GM21717 (cell line): ENCODE results near the gene UCK2.

Experiments used
- ATAC-seq: cut with Tn5 transposase; IDR thresholded peaks from one replicate; pipeline ENCODE4 v1.9.1; 2021; ENCODE audit warnings: mild to moderate bottlenecking, moderate library complexity; ENCODE audit not compliant: unreplicated experiment

The UCK2 gene

DNA sequence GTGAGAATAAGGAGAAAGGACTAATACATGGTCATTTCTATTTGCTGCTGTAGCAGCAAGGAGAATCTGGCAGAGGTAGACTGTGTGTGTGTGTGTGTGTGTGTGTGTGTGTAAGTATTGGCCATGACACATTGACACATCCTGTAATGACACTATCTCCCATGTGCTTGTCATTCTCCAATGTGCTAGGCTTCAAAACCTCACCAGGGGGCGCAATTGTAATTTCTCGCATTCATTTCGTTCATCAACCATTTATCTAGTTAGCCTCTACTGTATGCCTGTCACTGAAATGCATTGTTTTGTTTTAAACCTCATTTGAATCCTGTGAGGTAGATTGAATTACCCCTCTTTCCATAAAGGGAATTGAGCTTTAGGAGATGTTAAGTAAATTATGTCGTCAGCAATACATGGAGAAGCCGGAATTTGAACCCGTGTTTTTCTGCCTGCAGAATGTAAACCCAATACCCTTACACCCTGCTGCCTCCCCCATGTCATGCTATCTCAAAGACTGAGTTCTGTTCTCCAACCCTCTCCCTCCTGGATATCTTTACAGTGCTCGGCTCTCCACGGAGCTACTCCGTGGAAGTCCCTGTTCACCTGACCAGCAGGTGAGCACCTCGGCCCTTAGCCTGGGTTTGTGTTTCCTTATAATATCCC is 100.8 kb downstream of the UCK2 start:
- ATAC-seq, result peak; percentile 46

DNA sequence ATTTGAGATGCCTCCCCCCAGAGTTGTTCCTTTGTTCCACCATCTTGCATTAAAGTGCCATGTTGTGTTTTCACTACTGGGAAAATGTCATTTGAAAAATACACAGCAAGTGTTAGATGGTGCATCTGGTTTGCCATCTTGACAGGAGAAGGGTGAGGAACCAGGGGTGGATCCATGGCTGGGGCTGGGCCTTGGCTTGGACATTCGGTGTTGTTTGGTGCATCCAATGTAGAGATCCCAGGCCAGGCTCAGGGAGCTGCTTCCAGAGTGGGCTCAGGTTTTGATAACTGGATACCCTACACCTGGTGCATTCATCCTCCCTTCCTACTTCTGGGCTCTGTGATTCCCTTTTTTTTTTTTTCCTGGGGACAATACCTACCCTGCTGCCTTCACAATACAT is 103.5 kb downstream of the UCK2 start:
- no peak for ATAC-seq

DNA sequence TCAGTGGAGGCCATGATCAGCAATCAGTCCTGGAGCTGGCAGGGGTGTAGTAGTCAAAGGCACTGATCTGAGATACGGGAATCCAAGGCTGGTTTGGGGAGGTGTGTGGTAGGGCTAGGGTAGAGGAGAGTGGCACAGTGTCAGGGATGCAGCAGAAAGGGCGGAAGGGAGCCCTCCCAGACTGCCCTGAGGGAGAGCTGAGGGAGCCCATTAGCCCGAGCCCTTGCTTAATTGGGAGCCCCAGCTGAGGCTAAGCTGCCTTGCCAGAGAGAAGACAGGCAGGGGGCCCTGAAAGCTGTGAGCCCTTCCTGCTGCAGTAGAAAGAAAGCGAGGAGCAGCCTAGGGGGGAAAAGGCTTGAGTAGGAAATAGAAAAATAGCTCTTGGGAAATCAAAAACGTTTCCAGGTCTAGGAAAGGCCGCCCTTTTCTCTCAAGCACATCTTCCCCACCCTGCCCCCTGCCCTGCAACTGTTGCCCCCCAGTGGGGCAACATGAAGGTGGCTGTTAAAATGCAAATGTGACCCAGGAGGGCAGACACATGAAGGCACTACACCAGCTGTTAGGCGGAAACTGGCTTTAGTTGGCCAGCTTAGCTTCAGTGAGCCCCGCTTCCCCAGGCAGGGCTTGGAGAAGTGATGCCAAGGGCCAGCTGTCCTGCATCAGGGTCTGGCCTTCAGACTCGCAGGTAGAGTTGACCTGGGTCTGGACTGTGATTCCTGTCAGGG is 106.2 kb downstream of the UCK2 start:
- ATAC-seq, result no peak

DNA sequence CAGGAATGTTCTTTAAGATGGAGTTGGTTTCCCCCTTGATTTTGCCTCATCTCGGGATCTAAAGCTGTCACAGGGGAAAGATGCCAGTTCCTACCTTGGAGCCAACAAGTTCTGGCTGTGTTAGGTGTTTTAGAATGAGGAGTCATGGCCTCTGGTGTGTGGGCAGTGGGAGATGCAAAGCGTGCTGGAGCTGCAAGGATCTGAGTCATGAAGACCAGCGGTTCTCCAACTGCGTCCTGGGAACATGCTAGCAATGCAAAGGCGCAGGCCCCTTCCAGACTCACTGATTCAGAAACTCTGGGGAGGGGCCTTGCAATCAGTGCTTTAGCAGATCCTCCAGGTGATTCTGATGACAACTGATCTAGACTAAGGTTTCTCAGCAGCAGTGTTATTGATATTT is 109.1 kb downstream of the UCK2 start:
- ATAC-seq, result no peak

DNA sequence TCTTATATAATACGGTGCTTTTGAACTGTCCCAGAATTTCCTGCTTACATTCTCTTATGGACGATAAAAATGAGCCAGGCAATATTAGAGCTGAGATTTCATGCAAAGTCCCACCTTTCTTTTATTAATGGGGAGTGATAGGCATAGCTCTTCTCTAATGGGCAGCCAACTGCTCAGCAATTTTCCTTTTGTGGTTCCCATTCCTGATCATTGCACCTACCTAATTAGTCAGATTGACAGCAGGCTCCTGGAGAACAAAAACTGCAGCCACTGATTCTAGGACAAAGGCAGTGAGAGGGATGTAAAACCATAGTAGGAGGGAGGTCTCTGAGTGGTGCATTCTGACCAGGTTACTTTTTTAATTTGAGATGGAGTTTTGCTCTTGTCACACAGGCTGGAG is 110.4 kb downstream of the UCK2 start:
- ATAC-seq, result no peak

DNA sequence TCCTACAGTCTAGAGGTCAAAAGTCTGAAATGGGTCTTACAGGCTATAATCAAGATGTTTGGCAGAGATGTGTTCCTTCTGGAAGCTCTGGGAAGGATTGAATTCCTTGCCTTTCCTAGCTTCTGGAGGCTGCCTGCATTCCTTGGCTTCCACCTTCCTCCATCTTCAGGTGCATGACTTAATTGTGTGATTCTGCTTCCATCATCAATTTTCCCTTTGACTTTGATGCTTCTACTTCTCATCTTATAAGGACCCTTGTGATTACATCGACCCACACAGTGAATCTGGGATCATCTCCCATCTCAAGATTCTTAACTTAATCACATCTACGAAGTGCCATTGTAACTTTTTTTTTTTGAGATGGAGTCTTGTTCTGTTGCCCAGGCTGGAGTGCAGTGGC is 111.4 kb downstream of the UCK2 start:
- no peak for ATAC-seq

- ATAC-seq, result no peak
Measured at GRCh38 chr1:165941531-165941930, 114.1 kb downstream of the UCK2 start.

- no peak for ATAC-seq
Measured at GRCh38 chr1:165942062-165942461, 114.6 kb downstream of the UCK2 start.

DNA sequence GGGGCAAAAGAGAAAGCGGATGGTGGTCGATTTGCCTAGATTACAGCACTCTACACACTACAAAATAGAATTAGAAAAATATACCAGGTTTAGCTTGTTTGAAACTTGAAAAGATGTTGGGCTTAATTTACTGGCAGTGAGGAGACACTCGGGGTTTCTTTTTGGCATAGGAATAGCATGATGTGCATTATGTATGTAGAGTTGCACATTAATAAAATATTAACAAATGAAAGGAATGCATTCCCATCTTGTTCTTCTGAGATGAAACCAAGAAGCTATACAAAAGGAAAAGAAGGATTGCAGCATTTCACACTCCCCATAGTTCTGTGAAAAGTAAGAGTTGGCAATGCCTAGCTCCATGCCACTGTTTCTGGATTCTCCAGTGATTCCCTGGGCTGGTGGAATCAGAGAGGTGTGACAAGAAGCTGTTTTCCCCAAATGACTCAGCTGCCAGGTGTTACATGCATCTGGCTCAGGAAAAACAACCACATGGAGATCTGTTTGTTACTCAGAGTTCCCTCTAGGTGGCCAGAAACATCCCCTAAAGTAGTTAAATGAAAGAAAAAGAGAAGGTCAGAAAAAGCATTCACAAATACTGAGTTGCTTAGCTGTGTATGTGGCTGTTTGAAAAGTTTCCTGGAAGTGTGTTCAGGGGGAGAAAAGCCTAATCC is 115.6 kb downstream of the UCK2 start:
- peak; percentile 62 for ATAC-seq

DNA sequence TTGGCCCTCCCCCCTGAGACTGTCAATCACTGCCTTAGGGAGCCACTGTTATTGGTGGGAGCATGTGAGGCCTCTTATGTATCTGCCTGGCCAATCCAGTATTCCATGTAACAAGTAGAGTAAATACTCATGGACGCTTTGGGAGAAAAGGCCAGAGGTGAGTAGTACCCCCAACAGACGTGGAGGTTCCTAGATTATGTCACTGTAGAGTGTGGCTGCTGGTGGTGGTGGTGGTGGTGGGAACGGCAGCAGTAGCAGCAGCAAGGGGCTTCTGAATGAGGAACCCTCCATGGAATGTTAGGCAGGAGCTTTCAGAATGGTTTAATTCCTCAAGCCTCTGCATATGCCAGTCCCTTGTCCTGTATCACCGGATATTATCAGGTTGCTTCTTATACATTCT is 118.5 kb downstream of the UCK2 start:
- ATAC-seq, result no peak

DNA sequence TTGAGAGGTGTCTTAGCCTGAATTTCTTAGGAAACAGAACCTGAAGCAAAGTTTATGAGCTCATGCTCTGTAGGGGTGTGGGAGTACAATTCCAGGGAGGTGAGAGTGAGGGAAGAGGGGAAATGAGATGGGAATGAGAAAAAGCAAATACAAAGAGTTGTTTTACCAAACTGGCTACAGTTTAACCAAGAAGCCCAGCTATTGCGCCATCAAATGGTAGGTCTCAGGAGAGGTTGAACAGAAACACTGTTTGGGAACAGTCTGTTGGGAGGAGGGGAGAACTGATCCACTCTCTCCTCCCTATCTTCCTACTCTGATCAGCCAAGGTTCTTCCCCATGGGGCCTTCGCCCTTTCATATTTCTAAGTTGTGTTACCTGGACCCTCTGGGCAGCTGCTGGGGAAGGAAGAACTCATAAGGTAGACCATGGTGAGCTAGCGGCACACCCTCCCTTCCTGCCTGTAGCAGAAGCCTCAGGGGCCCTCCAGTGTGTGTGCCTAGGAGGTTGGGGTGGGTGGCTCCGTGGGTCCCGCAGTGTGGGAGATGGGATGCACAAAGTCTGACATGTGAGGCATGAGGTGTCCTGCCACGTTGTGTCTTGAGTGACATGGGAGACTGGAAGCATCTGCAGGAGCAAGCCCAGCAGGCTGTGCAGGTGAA is 120.5 kb downstream of the UCK2 start:
- ATAC-seq, result no peak

GRCh38 chr1:165949335-165950130 is 122.1 kb downstream of the UCK2 start:
- ATAC-seq, result no peak

GRCh38 chr1:165954940-165955339 is 127.5 kb downstream of the UCK2 start:
- ATAC-seq, result no peak

DNA sequence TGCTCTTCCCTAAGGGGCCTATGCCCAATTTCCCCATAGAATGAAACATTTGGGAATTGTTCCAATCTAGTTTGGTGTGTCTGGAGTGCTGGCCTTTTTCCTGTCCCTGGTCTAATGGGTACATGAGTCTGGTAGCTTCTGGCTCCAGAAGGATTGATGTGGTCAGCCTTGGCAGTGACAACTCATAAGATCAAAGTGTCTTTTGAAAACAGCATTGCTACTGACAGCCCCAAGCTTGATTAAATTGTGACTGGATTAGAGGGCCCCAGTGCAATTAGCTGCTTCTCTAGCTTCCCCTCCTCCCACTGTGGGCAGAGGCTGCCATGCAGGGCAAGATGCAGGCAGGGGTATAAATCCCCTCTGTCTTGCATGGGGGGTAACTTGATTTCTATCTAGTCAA is 130.9 kb downstream of the UCK2 start:
- ATAC-seq, result no peak

DNA sequence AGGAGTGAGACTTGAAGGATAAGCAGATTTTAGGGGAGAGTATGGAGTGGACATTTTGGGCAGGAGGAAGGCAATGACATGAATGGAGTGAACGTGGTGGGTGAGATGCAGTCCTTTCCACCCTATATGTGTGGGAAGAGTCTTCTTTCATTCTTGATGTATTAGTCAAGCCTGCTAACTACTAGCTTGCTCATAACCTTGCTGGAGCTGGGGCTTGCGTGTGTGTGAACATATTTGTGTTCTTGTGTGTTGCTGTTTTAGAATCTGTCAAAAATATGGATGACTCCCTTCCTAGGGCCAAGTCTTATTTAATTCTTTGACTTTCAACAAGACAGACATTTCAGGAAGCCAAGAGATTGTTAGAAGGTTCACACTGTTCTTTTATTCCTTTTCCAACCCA is 132.7 kb downstream of the UCK2 start:
- no peak for ATAC-seq

DNA sequence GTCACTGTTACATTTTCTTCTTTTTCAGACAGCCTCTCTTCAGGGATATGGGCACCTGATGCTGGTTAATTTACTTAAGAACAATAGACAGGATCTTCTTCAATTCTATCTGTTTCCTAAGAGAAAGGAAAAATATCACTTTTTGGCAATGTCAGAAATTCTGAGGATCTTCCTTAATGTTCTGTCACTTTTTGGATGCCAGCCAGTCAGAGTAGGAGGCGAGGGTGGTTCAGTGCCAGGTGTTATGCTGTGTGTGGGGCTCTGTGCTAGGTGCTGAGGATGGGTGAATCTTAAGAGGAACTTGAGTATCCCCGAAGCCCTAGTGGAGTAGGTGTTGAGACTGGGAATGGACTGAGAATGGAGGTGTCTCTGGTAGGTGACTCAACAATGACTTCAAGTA is 133.5 kb downstream of the UCK2 start:
- no peak for ATAC-seq
